Panc1 (cell line): Measurements from ENCODE around the gene SMIM15. TPM values are rescaled to one million over a fixed set of nuclear protein-coding genes. Genes with fewer than 3 reads are reported as not detected.

Experiments used
- ATAC-seq: fragments of 200-7000 bp; cut with Tn5 transposase; 2 replicates; pipeline ENCODE4 v1.9.1; 2020; ENCODE audit warnings: mild to moderate bottlenecking, moderate library complexity
- BruUV-seq: library from RNA; stranded (reverse); fragments of 400-500 nt; replicated peaks from 2 replicates; lab custom pipeline; 2021; lab: Mats Ljungman, UMichigan
- CTCF ChIA-PET: fragments of 300-600 bp; sonication (Branson Sonifier 250); formaldehyde crosslinking; loops from one replicate; lab custom pipeline; 2022; ENCODE audit warnings: antibody characterized with exemption; lab: Charles Lee
- POLR2A ChIA-PET: fragments of 300-600 bp; sonication (Branson Sonifier 250); formaldehyde crosslinking; loops from one replicate; lab custom pipeline; 2022; ENCODE audit warnings: antibody characterized with exemption; lab: Charles Lee
- DNase-seq: peaks from one replicate; pipeline ENCODE4 v3.0.0-alpha.2; 2010; ENCODE audit warnings: low read depth, low spot score
- H3K27ac ChIP-seq: 2 replicates; pipeline ENCODE4 v1.5.1; 2011; ENCODE audit warnings: mild to moderate bottlenecking, low read length, inconsistent platforms
- H3K27me3 ChIP-seq: fragments of 200-500 bp; sonication (Bioruptor generic); 2 replicates; pipeline ENCODE4 v1.6.0; 2014; ENCODE audit warnings: low read length, inconsistent platforms; ENCODE audit not compliant: control insufficient read depth, insufficient read depth
- H3K36me3 ChIP-seq: fragments of 200-500 bp; sonication (Bioruptor generic); 2 replicates; pipeline ENCODE4 v1.5.1; 2014; ENCODE audit warnings: inconsistent platforms, mild to moderate bottlenecking, low read length, moderate library complexity; ENCODE audit not compliant: control insufficient read depth, insufficient read depth
- H3K4me1 ChIP-seq: 2 replicates; pipeline ENCODE4 v1.5.1; 2011; ENCODE audit warnings: inconsistent platforms, mild to moderate bottlenecking, low read length, moderate library complexity; ENCODE audit not compliant: control insufficient read depth, insufficient read depth
- H3K4me3 ChIP-seq, 2 experiments: 2 replicates each; pipeline ENCODE4 v1.5.1; 2011 to 2012; ENCODE audit warnings: low read depth in 2 of 2, low read length in 2 of 2, mild to moderate bottlenecking in 2 of 2, inconsistent platforms in 1 of 2, moderate library complexity in 1 of 2
- H3K9me3 ChIP-seq: fragments of 200-500 bp; sonication (Bioruptor generic); 2 replicates; pipeline ENCODE4 v1.5.1; 2014; ENCODE audit warnings: low read depth, mild to moderate bottlenecking, inconsistent platforms, low read length, moderate library complexity; ENCODE audit not compliant: control insufficient read depth, insufficient read depth
- CTCF ChIP-seq: fragments of 450-650 bp; IDR thresholded peaks from 2 replicates; pipeline ENCODE4 v1.5.1; 2017; ENCODE audit warnings: mild to moderate bottlenecking
- POLR2AphosphoS5 ChIP-seq: IDR thresholded peaks from 2 replicates; pipeline ENCODE4 v1.6.1; 2012; ENCODE audit warnings: mild to moderate bottlenecking, low read depth, low read length, moderate library complexity
- REST ChIP-seq, 2 experiments: IDR thresholded peaks; 2 replicates each; pipeline ENCODE4 v1.6.1; 2011 to 2012; ENCODE audit warnings: low read depth in 2 of 2, control low read depth in 1 of 2, low read length in 1 of 2, mild to moderate bottlenecking in 1 of 2, moderate library complexity in 1 of 2; ENCODE audit not compliant: insufficient read depth in 1 of 2
- SIN3A ChIP-seq: IDR thresholded peaks from 2 replicates; pipeline ENCODE4 v1.6.1; 2012; ENCODE audit warnings: low read depth, mild to moderate bottlenecking, low read length, moderate library complexity, borderline replicate concordance; ENCODE audit not compliant: insufficient read depth
- TCF7L2 ChIP-seq: IDR thresholded peaks from 2 replicates; pipeline ENCODE4 v1.6.1; 2011; ENCODE audit warnings: mild to moderate bottlenecking, low read depth, low read length, inconsistent platforms
- in situ Hi-C: cut with HindIII; loops from 2 replicates; pipeline ENCODE4 v1.10.0; 2016; ENCODE audit warnings: low sequenced_read_pairs, low pct_unique_long_range_greater_than_20kb
- intact Hi-C: fragments of 100-400 bp; cut with micrococcal nuclease; formaldehyde crosslinking; loops from one replicate; pipeline ENCODE4 v1.10.0; 2022; ENCODE audit not compliant: unreplicated experiment
- total RNA-seq: library from RNA; stranded (reverse); gene quantifications from one replicate; pipeline ENCODE4 v1.2.1, GENCODE V29; 2021; ENCODE audit not compliant: unreplicated experiment

Gene SMIM15
- total RNA-seq, 1 experiment from 2014 or later = 77.5 TPM

GRCh38 chr5:61123145-61123544 lies 39.1 kb downstream of the SMIM15 start:
- ChIA-PET POLR2A (no interaction called here), CTCF (no interaction called here)
- TF ChIP-seq POLR2AphosphoS5 (no peak), REST (IDR thresholded peaks at IDR 0.05; ENCODE audit: insufficient read depth in 1 of 2, low read depth in 2 of 2, low read length in 1 of 2) (no peak), SIN3A (no peak), TCF7L2 (no peak), CTCF (no peak)
- DNase-seq = no peak
- Histone ChIP-seq H3K36me3 (no peaks in the 10 kb centered on the region), H3K27me3 (no peaks in the 10 kb centered on the region), H3K4me3 (no peak overlapping the region), H3K27ac (no peak overlapping the region), H3K9me3 (no peaks in the 10 kb centered on the region), H3K4me1 (no peaks in the 10 kb centered on the region)
- intact Hi-C loops = no loop called here
- no TSS peak for BruUV-seq
- ATAC-seq = no peak
- in situ Hi-C loops = no loop called here

- BruUV-seq = no TSS peak
- CTCF ChIA-PET = no interaction called here
- in situ Hi-C loops (no loop called here), intact Hi-C loops (no loop called here)
- POLR2A ChIA-PET = no interaction called here
- no peak for TF ChIP-seq CTCF
- no peak for TF ChIP-seq TCF7L2
- no peak for TF ChIP-seq POLR2AphosphoS5
- no peak for TF ChIP-seq REST (IDR thresholded peaks at IDR 0.05; ENCODE audit: insufficient read depth in 1 of 2, low read depth in 2 of 2, low read length in 1 of 2)
- TF ChIP-seq SIN3A = no peak
- Histone ChIP-seq H3K4me1 (no peaks in the 10 kb centered on the region), H3K4me3 (no peak overlapping the region), H3K27ac (no peak overlapping the region), H3K9me3 (no peaks in the 10 kb centered on the region), H3K27me3 (no peaks in the 10 kb centered on the region), H3K36me3 (no peaks in the 10 kb centered on the region)
- no peak for DNase-seq
- ATAC-seq = no peak
Observed at GRCh38 chr5:61120534-61120933, 41.7 kb downstream of the SMIM15 start.
